Transverse colon (tissue), 3 donors: Measurements from ENCODE around the gene SLC49A3.

Experiments used
- POLR2A ChIP-seq: fragments of 450-650 bp; IDR thresholded peaks from one replicate; pipeline ENCODE4 v1.6.1; 2016; ENCODE audit warnings: antibody characterized with exemption, mild to moderate bottlenecking, moderate library complexity
- TF ChIP-seq, protein P1 (sequence below), 5 experiments: fragments of 200-600 bp in 3 of 5; fragments of 450-650 bp in 2 of 5; sonication (generic) in 3 of 5; IDR thresholded peaks; 1 replicate in 2 of 5; 2 replicates in 3 of 5; pipeline ENCODE4 v1.5.1; 2016 to 2017; ENCODE audit warnings: antibody characterized with exemption in 5 of 5, inconsistent platforms in 3 of 5, mild to moderate bottlenecking in 2 of 5, moderate library complexity in 1 of 5

- TF ChIP-seq, protein P1, sequence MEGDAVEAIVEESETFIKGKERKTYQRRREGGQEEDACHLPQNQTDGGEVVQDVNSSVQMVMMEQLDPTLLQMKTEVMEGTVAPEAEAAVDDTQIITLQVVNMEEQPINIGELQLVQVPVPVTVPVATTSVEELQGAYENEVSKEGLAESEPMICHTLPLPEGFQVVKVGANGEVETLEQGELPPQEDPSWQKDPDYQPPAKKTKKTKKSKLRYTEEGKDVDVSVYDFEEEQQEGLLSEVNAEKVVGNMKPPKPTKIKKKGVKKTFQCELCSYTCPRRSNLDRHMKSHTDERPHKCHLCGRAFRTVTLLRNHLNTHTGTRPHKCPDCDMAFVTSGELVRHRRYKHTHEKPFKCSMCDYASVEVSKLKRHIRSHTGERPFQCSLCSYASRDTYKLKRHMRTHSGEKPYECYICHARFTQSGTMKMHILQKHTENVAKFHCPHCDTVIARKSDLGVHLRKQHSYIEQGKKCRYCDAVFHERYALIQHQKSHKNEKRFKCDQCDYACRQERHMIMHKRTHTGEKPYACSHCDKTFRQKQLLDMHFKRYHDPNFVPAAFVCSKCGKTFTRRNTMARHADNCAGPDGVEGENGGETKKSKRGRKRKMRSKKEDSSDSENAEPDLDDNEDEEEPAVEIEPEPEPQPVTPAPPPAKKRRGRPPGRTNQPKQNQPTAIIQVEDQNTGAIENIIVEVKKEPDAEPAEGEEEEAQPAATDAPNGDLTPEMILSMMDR (IDR thresholded peaks at IDR 0.05), result no peak
- TF ChIP-seq POLR2A, result no peak
Measured at GRCh38 chr4:727576-727975, 38.6 kb upstream of the SLC49A3 start.
